Astrocyte (in vitro differentiated cells and primary cell): ENCODE data around the gene C20orf96.

ENCODE experiments used
- CTCF ChIP-seq: IDR thresholded peaks from 2 replicates; pipeline ENCODE4 v1.5.1; 2011; ENCODE audit warnings: low read depth, mild to moderate bottlenecking, inconsistent platforms, low read length, moderate library complexity; ENCODE audit not compliant: insufficient read depth
- EZH2 ChIP-seq: IDR thresholded peaks from 2 replicates; pipeline ENCODE4 v1.6.1; 2012; ENCODE audit warnings: mild to moderate bottlenecking, low read length, inconsistent platforms; ENCODE audit not compliant: insufficient read depth

- TF ChIP-seq CTCF (no peak), EZH2 (no peak)
Measured at GRCh38 chr20:263701-264100, 26.8 kb downstream of the C20orf96 start.
